ENCODE measurements around the gene WDR33.

WDR33 gene

GRCh38 chr2:127651971-127652550 lies 158.9 kb downstream of the WDR33 start:
- no peak for DNase-seq (ENCODE audit: extremely low spot score)
- ChIA-PET CTCF (interaction anchor here (0.9 to 2.9 kb wide), 5 partner anchors 13 to 455 kb away, joined by 4 to 27 read pairs (median 4); no protein-coding TSS in a partner anchor), POLR2A (interaction anchor here (0.5 kb wide), 1 partner anchor 103 kb away, joined by 4 read pairs; no protein-coding TSS in a partner anchor)
- no peak for TF ChIP-seq CTCF (IDR thresholded peaks at IDR 0.05; ENCODE audit: control extremely low read depth, extremely low read depth, low read depth, missing control alignments)

- no peak for TF ChIP-seq CTCF (IDR thresholded peaks at IDR 0.05; ENCODE audit: control extremely low read depth, extremely low read depth, low read depth, missing control alignments)
- DNase-seq (ENCODE audit: extremely low spot score), result no peak
- ChIA-PET CTCF (interaction anchor here (2.0 to 5.2 kb wide), 3 partner anchors 12 to 60 kb away, joined by 4 to 90 read pairs (median 12); no protein-coding TSS in a partner anchor), POLR2A (no interaction called here)
These were observed 159.6 kb downstream of the WDR33 start for GRCh38 chr2:127651381-127651809.
